ENCODE data around the gene EIF3I. TPM values are rescaled to one million over a fixed set of nuclear protein-coding genes. Genes with fewer than 3 reads are reported as not detected.

EIF3I gene
- total and polyA plus RNA-seq, 2 of the 13 experiments (the other 11 are each of a cell fraction or from before 2014, with no cell fraction given) = 210 to 223 TPM

GRCh38 chr1:32205401-32206370, 16.5 kb upstream of the EIF3I start, which contains the start of gene IQCC (continued):
- TF ChIP-seq ARID4A (CRISPR knock-in tag; IDR thresholded peaks at IDR 0.05; ENCODE audit: borderline replicate concordance) (peak; percentile 94), ARNT (IDR thresholded peaks at IDR 0.05) (no peak), TFAP4 (IDR thresholded peaks at IDR 0.05; ENCODE audit: borderline replicate concordance, low read depth) (no peak; the same call in 1 of the 2 replicates), SALL1 (CRISPR knock-in tag; IDR thresholded peaks at IDR 0.05) (peak; percentile 39), PAXIP1 (CRISPR knock-in tag; conservative IDR thresholded peaks at IDR 0.05) (no peak), EP300 (IDR thresholded peaks at IDR 0.05; ENCODE audit: low read depth in 2 of 2, low read length in 2 of 2) (no peak), EP300 (CRISPR knock-in tag; IDR thresholded peaks at IDR 0.05; ENCODE audit: borderline replicate concordance) (no peak), NCOA1 (CRISPR knock-in tag; IDR thresholded peaks at IDR 0.05) (peak; percentile 85), GTF2F1 (IDR thresholded peaks at IDR 0.05; ENCODE audit: low read length) (no peak), ARID2 (CRISPR knock-in tag; IDR thresholded peaks at IDR 0.05; ENCODE audit: borderline replicate concordance) (no peak), HOXA3 (CRISPR knock-in tag; IDR thresholded peaks at IDR 0.05) (0 out of 2 replicates have a peak, but pooled peaks have one; percentile 49), RAD21 (CRISPR knock-in tag; IDR thresholded peaks at IDR 0.05) (no peak; the same call in 1 of the 2 replicates), PTBP1 (IDR thresholded peaks at IDR 0.05; ENCODE audit: low read depth, low read length, poor library complexity, severe bottlenecking) (no peak), ZNF160 (CRISPR knock-in tag; IDR thresholded peaks at IDR 0.05) (no peak), IRF1 (CRISPR knock-in tag; IDR thresholded peaks at IDR 0.05; ENCODE audit: low read depth) (no peak), ZNF30 (CRISPR knock-in tag; IDR thresholded peaks at IDR 0.05) (no peak), NFKB2 (CRISPR knock-in tag; IDR thresholded peaks at IDR 0.05; ENCODE audit: borderline replicate concordance) (no peak), PBX2 (CRISPR knock-in tag; IDR thresholded peaks at IDR 0.05) (no peak)

All from HepG2 (cell line).